ENCODE results near the gene CRELD1. TPM values are rescaled to one million over a fixed set of nuclear protein-coding genes. Genes with fewer than 3 reads are reported as not detected.

The CRELD1 gene
- total RNA-seq, 1 donor from 2014 or later, result 58.0 TPM

GRCh38 chr3:9946112-9947024, 12.7 kb downstream of the CRELD1 start:
- peaks cover 2% of the 10 kb centered on the region for H3K36me3 ChIP-seq (ENCODE audit: control insufficient read depth, insufficient read depth, low read length)
- TF ChIP-seq, protein P1, sequence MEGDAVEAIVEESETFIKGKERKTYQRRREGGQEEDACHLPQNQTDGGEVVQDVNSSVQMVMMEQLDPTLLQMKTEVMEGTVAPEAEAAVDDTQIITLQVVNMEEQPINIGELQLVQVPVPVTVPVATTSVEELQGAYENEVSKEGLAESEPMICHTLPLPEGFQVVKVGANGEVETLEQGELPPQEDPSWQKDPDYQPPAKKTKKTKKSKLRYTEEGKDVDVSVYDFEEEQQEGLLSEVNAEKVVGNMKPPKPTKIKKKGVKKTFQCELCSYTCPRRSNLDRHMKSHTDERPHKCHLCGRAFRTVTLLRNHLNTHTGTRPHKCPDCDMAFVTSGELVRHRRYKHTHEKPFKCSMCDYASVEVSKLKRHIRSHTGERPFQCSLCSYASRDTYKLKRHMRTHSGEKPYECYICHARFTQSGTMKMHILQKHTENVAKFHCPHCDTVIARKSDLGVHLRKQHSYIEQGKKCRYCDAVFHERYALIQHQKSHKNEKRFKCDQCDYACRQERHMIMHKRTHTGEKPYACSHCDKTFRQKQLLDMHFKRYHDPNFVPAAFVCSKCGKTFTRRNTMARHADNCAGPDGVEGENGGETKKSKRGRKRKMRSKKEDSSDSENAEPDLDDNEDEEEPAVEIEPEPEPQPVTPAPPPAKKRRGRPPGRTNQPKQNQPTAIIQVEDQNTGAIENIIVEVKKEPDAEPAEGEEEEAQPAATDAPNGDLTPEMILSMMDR (IDR thresholded peaks at IDR 0.05; ENCODE audit: insufficient read depth, low read length, poor library complexity, severe bottlenecking), result peak; percentile 21
- H3K27me3 ChIP-seq (ENCODE audit: control insufficient read depth, insufficient read depth, low read length), result no peaks in the 10 kb centered on the region
- H3K4me3 ChIP-seq (ENCODE audit: low read depth, low read length), result peak overlapping the region; percentile 50
- peak; percentile 59 for DNase-seq (ENCODE audit: low read depth)

DNA sequence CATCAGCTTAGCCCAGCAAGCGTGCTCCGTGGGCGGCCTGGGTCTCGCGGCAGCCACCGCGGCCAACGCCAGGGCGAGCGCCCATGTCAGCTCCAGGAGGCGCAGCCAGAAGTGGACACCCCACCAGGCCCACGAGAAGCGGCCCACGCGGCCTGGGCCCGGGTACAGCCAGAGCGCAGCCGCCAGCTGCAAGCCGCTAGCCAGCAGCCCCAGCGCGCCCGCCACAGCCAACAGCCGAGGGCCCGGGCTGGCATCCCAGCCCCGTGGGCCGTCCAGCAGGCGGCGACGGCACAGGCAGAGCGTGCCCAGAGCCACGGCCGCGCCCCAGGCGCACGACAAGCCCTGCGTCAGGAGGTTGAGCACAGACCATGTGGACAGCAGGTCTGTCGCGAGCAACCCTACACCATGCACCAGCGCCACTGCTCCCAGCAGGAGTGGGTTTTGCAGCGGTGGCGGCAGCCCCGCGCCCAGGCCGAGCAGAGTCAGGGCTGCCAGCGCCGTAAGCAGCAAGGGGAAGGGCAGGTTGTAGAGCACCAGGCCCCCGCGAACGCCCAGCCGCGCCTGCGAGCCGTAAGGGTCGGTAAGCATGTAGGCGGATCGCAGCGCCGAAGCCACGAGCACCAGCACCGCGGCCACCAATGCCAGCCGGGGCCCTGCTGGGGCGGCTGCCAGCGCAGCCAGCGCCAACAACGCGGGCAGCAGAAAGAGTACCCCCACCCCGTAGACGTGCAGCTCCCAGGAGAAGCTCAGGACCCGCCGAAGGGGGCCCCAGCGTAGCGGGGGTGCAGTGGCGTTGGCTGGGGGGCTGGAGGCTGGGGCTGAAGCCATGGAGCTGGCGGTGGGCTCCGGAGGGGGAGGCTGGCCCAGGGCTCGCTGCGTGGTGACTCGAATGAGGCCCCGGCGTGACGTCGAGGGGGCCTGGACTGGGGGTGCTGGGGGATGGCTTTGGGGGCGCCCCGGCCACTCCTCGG, 13.7 kb downstream of the CRELD1 start:
- Histone ChIP-seq H3K27me3 (ENCODE audit: control insufficient read depth, insufficient read depth, low read length) (no peaks in the 10 kb centered on the region), H3K4me3 (ENCODE audit: low read depth, low read length) (peak overlapping the region; percentile 50), H3K36me3 (ENCODE audit: control insufficient read depth, insufficient read depth, low read length) (peaks cover 2% of the 10 kb centered on the region)
- DNase-seq (ENCODE audit: low read depth), result no peak
- TF ChIP-seq, protein P1 (IDR thresholded peaks at IDR 0.05; ENCODE audit: insufficient read depth, low read length, poor library complexity, severe bottlenecking), result peak; percentile 26

GRCh38 chr3:9948586-9948985, 15.0 kb downstream of the CRELD1 start:
- no peak for DNase-seq (ENCODE audit: low read depth)
- TF ChIP-seq, protein P1 (IDR thresholded peaks at IDR 0.05; ENCODE audit: insufficient read depth, low read length, poor library complexity, severe bottlenecking), result no peak
- Histone ChIP-seq H3K4me3 (ENCODE audit: low read depth, low read length) (no peak overlapping the region), H3K27me3 (ENCODE audit: control insufficient read depth, insufficient read depth, low read length) (no peaks in the 10 kb centered on the region), H3K36me3 (ENCODE audit: control insufficient read depth, insufficient read depth, low read length) (no peaks in the 10 kb centered on the region)

GRCh38 chr3:9949115-9949514, 15.5 kb downstream of the CRELD1 start:
- H3K36me3 ChIP-seq (ENCODE audit: control insufficient read depth, insufficient read depth, low read length), result no peaks in the 10 kb centered on the region
- TF ChIP-seq, protein P1 (IDR thresholded peaks at IDR 0.05; ENCODE audit: insufficient read depth, low read length, poor library complexity, severe bottlenecking), result no peak
- H3K27me3 ChIP-seq (ENCODE audit: control insufficient read depth, insufficient read depth, low read length), result no peaks in the 10 kb centered on the region
- DNase-seq (ENCODE audit: low read depth), result no peak
- H3K4me3 ChIP-seq (ENCODE audit: low read depth, low read length), result no peak overlapping the region

DNA sequence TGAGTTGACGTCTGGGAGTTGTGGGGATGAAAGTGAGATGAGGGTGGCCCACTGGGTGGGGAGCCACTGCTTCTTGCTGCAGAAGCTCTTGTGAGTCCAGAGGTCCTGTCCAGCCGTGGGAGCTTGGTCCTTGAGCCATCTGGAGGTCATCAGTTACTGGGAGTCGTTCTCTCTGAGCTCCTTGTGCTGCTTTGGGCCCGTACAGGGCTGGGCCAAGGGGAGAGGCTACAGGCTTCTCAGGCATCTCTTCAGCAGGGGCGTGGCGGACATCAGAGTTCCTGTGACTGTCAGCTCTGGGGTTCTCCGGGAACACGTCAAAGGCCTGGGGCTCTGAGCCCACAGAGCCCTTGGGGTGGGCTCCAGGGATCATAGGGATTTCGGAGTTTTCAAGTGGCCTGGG, 16.0 kb downstream of the CRELD1 start:
- no peaks in the 10 kb centered on the region for H3K36me3 ChIP-seq (ENCODE audit: control insufficient read depth, insufficient read depth, low read length)
- TF ChIP-seq, protein P1 (IDR thresholded peaks at IDR 0.05; ENCODE audit: insufficient read depth, low read length, poor library complexity, severe bottlenecking), result no peak
- no peaks in the 10 kb centered on the region for H3K27me3 ChIP-seq (ENCODE audit: control insufficient read depth, insufficient read depth, low read length)
- H3K4me3 ChIP-seq (ENCODE audit: low read depth, low read length), result no peak overlapping the region
- no peak for DNase-seq (ENCODE audit: low read depth)

Data from kidney epithelial cell (primary cell).